Ovary (tissue), 3 donors: ENCODE data around the gene SOX10.

Experiments used
- POLR2A ChIP-seq: fragments of 450-650 bp; IDR thresholded peaks from one replicate; pipeline ENCODE4 v1.6.1; 2017; ENCODE audit warnings: antibody characterized with exemption, mild to moderate bottlenecking, moderate library complexity
- TF ChIP-seq, protein P1 (sequence below), 3 donors: fragments of 450-650 bp in 2 of 3; fragments of 200-600 bp in 1 of 3; IDR thresholded peaks; one replicate each; pipeline versions ENCODE4 v1.5.1 to v1.8.0; 2016 to 2022; ENCODE audit warnings: antibody characterized with exemption in 3 of 3, mild to moderate bottlenecking in 1 of 3
- donor health status: DM: no; HTN: no; CAD: no.

DNA sequence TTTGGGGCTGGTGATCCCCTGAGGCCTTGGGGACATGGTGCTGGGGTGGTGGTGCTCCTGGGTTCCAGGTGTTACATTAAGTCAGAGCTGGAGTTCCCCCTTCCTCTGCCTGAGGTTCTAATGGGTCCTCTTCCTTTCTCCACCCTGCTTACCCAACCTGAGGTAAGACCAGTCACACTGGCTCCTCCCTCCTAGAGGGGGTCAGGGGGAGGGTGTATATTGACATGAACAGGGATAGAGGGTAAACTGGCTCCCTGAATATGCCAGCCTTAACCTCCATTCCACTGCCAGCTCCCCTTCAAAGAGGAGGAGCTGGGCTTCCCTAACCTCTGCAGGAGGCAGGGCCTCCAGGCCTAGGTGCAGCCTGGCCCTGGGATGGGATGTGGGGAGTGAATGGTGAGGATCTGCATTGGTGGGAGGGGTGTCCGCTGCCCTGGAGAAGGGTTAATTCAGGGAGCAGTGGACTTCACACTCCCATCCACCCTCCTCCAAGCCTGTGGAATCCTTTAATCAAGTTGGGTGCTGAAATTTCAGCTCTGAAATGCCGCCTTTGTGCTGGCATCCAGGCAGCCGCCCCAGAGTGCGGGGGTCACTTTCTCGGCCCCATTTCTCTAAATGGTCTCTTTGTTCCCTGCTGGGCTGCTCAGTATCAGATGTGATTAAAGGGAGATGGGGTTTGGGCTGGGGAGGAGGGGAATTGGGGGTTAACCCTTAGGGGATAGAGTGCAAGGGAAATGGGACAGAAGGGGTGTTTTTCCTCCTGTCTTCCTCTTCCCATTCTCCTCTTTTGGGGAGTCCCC, 15.7 kb downstream of the SOX10 start:
- no peak for TF ChIP-seq POLR2A
- TF ChIP-seq, protein P1, sequence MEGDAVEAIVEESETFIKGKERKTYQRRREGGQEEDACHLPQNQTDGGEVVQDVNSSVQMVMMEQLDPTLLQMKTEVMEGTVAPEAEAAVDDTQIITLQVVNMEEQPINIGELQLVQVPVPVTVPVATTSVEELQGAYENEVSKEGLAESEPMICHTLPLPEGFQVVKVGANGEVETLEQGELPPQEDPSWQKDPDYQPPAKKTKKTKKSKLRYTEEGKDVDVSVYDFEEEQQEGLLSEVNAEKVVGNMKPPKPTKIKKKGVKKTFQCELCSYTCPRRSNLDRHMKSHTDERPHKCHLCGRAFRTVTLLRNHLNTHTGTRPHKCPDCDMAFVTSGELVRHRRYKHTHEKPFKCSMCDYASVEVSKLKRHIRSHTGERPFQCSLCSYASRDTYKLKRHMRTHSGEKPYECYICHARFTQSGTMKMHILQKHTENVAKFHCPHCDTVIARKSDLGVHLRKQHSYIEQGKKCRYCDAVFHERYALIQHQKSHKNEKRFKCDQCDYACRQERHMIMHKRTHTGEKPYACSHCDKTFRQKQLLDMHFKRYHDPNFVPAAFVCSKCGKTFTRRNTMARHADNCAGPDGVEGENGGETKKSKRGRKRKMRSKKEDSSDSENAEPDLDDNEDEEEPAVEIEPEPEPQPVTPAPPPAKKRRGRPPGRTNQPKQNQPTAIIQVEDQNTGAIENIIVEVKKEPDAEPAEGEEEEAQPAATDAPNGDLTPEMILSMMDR (IDR thresholded peaks at IDR 0.05), result no peak
